ENCODE data around the gene VWC2. TPM values are rescaled to one million over a fixed set of nuclear protein-coding genes. Genes with fewer than 3 reads are reported as not detected.

VWC2 gene
- total RNA-seq, 1 donor from 2014 or later = 7.9 TPM

DNA sequence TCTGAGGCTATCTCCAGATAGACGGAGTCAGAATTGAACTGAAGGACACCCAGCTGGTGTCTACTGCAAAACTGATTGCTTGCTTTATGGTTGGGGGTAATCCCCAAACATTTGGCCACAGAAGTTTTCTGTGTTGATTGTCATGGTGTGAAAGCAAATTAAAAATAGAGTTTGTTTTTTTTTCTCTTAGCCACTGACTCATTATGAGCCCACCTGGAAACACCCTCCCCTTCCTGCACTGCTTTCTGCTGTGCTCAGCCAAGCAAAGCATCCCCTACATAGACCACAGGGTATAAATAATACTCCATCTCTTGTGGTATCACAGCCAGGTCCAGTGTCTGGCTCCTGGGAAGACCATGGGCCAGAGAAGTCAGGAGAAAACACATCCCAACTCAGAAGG, 6.5 kb upstream of the VWC2 start:
- no peaks in the 10 kb centered on the region for H3K9me3 ChIP-seq (replicated peaks)
- H3K27me3 ChIP-seq (ENCODE audit: low read depth) = peaks cover 5% of the 10 kb centered on the region
- no peaks in the 10 kb centered on the region for H3K36me3 ChIP-seq
- H3K27ac ChIP-seq (replicated peaks) = no peak overlapping the region
- intact Hi-C loops (cut with micrococcal nuclease) = no loop called here
- H3K4me3 ChIP-seq = no peak overlapping the region
- TF ChIP-seq, protein P1, sequence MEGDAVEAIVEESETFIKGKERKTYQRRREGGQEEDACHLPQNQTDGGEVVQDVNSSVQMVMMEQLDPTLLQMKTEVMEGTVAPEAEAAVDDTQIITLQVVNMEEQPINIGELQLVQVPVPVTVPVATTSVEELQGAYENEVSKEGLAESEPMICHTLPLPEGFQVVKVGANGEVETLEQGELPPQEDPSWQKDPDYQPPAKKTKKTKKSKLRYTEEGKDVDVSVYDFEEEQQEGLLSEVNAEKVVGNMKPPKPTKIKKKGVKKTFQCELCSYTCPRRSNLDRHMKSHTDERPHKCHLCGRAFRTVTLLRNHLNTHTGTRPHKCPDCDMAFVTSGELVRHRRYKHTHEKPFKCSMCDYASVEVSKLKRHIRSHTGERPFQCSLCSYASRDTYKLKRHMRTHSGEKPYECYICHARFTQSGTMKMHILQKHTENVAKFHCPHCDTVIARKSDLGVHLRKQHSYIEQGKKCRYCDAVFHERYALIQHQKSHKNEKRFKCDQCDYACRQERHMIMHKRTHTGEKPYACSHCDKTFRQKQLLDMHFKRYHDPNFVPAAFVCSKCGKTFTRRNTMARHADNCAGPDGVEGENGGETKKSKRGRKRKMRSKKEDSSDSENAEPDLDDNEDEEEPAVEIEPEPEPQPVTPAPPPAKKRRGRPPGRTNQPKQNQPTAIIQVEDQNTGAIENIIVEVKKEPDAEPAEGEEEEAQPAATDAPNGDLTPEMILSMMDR (IDR thresholded peaks at IDR 0.05; ENCODE audit: borderline replicate concordance) = no peak
- DNase-seq = no peak
- no peaks in the 10 kb centered on the region for H3K4me1 ChIP-seq

DNA sequence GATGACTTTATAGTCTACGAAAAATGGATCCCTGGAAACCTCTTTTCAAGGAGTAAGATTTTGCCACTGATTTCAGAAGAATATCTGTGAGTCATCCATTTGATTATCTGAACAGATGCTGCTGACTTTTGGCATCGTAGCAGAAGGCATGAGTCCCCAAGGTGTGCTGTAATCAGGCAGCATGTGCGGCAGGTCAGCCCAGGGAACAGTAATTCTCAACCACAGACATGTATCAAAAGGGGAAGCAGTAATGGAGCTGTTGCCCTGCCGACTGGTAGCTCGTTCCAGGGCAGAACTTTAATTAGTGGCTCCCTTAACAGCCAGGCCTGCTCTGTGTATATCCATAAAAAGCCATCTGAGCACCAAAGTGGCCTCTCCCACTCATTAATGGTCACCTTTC, 5.7 kb upstream of the VWC2 start:
- no peak overlapping the region for H3K27ac ChIP-seq (replicated peaks)
- H3K27me3 ChIP-seq (ENCODE audit: low read depth) = peaks cover 12% of the 10 kb centered on the region
- H3K36me3 ChIP-seq = no peaks in the 10 kb centered on the region
- no peak for DNase-seq
- TF ChIP-seq, protein P1 (IDR thresholded peaks at IDR 0.05; ENCODE audit: borderline replicate concordance) = no peak
- no peaks in the 10 kb centered on the region for H3K9me3 ChIP-seq (replicated peaks)
- H3K4me1 ChIP-seq = peaks cover 5% of the 10 kb centered on the region
- H3K4me3 ChIP-seq = no peak overlapping the region
- intact Hi-C loops (cut with micrococcal nuclease) = no loop called here

DNA sequence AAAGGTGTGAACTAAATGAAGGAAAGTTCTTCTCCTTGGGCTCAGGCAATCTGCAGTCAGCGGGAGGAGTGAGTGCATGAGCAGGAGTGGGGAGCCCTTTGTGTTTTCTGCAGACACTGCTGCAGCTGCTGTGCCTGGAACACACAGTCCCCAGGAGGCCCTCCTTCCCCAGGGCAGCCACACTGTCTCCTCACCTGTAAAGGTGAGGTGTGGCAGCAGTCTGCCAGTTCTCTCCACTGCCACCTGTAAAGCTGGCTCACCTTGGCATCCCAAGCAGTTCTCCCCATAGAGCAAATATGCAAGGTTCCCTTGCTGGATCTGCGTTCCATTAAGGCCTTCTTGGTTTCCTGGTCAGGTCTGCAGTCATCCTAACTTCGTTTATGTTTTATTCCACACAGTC, 5.2 kb upstream of the VWC2 start:
- intact Hi-C loops (cut with micrococcal nuclease) = no loop called here
- Histone ChIP-seq H3K9me3 (replicated peaks) (no peaks in the 10 kb centered on the region), H3K27ac (replicated peaks) (no peak overlapping the region), H3K4me3 (no peak overlapping the region), H3K4me1 (peaks cover 10% of the 10 kb centered on the region), H3K36me3 (no peaks in the 10 kb centered on the region), H3K27me3 (ENCODE audit: low read depth) (peaks cover 17% of the 10 kb centered on the region)
- no peak for DNase-seq
- TF ChIP-seq, protein P1 (IDR thresholded peaks at IDR 0.05; ENCODE audit: borderline replicate concordance) = no peak

DNA sequence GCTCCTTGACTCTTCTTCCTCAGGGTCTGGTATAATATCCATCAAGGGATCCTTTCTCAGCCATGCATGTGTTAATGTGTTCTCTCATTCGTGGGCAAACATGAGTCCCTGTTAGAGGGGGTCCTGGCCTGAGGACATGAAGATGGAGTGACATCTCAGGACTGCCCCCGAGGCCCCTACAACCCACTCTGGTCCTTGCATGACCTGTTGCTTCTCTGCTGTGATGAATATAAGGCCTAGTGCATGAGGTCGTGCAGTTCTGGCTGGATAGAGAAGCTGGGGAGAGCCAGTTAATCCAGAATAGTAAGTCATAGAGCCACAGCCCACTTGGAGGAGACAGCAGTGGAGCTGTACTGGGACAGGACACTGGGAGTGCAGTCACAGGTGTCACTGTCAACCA, 4.6 kb upstream of the VWC2 start:
- Histone ChIP-seq H3K36me3 (no peaks in the 10 kb centered on the region), H3K4me3 (no peak overlapping the region), H3K27ac (replicated peaks) (no peak overlapping the region), H3K9me3 (replicated peaks) (no peaks in the 10 kb centered on the region), H3K27me3 (ENCODE audit: low read depth) (peaks cover 23% of the 10 kb centered on the region), H3K4me1 (peaks cover 16% of the 10 kb centered on the region)
- TF ChIP-seq, protein P1 (IDR thresholded peaks at IDR 0.05; ENCODE audit: borderline replicate concordance) = no peak
- intact Hi-C loops (cut with micrococcal nuclease) = no loop called here
- DNase-seq = no peak

DNA sequence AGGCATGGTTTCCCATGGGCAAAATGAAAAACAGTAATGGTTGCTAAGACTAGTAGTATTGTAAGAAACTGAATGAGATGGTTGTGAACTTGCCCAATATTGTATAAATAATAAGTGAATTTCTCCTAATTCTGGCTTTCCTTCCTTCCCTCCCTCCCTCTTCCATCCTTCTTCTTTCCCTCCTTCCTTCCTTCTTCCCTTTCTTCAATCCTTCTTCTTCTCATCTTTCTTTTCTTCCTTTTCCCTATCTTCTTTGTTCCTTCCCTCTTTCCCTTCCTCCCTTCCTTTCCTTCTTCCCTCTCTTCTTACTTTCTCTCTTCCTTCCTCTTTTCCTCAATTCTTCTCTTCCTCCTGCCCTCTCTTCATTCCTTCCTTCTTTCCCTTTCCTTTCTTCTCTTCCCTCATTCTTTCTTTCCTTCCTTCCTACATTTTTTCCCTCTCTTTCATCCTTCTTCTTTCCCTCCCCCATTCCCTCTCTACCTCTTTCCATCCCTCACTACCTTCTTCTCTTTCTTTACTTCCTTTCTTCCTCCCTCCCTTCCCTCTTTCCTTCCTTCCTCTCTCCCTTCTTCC, 4.1 kb upstream of the VWC2 start:
- H3K4me3 ChIP-seq = no peak overlapping the region
- TF ChIP-seq, protein P1 (IDR thresholded peaks at IDR 0.05; ENCODE audit: borderline replicate concordance) = no peak
- H3K27me3 ChIP-seq (ENCODE audit: low read depth) = peaks cover 29% of the 10 kb centered on the region
- no peaks in the 10 kb centered on the region for H3K36me3 ChIP-seq
- H3K9me3 ChIP-seq (replicated peaks) = no peaks in the 10 kb centered on the region
- peaks cover 21% of the 10 kb centered on the region for H3K4me1 ChIP-seq
- H3K27ac ChIP-seq (replicated peaks) = no peak overlapping the region
- no peak for DNase-seq
- intact Hi-C loops (cut with micrococcal nuclease) = no loop called here
